Body of pancreas (tissue), 4 donors: ENCODE measurements around the gene POLRMT. TPM values are rescaled to one million over a fixed set of nuclear protein-coding genes. Genes with fewer than 3 reads are reported as not detected.

Source experiments
- ATAC-seq: fragments of 150-250 bp; one replicate; pipeline ENCODE4 v1.9.1; 2016
- DNase-seq, 4 donors: peaks; one replicate each; pipeline ENCODE4 v3.0.0-alpha.2; 2019
- H3K27ac ChIP-seq, 4 donors: fragments of 200-600 bp; sonication (generic); 1 replicate in 3 of 4; 2 replicates in 1 of 4; pipeline versions ENCODE4 v1.5.1 to v1.6.1; 2016 to 2019; ENCODE audit warnings: mild to moderate bottlenecking in 1 of 4, mixed read lengths in 1 of 4, moderate library complexity in 1 of 4
- H3K27me3 ChIP-seq, 2 donors: fragments of 200-600 bp; sonication (generic); one replicate each; pipeline ENCODE4 v1.6.0; 2016; ENCODE audit warnings: mild to moderate bottlenecking in 1 of 2
- H3K36me3 ChIP-seq, 2 donors: fragments of 200-600 bp; sonication (generic); replicated peaks in 1 of 2; 2 replicates each; pipeline ENCODE4 v1.5.1; 2016; ENCODE audit warnings: low read depth in 2 of 2; ENCODE audit not compliant: insufficient read depth in 1 of 2
- H3K4me1 ChIP-seq: fragments of 200-600 bp; sonication (generic); one replicate; pipeline ENCODE4 v1.6.0; 2016
- H3K4me3 ChIP-seq, 2 donors: fragments of 200-600 bp; sonication (generic); 1 replicate in 1 of 2; 2 replicates in 1 of 2; pipeline ENCODE4 v1.5.1; 2016 to 2019
- H3K9me3 ChIP-seq, 3 donors: fragments of 200-600 bp; sonication (generic); 1 replicate in 2 of 3; 2 replicates in 1 of 3; pipeline ENCODE4 v1.5.1; 2016
- POLR2A ChIP-seq, 3 donors: fragments of 450-650 bp; IDR thresholded peaks; one replicate each; pipeline ENCODE4 v1.6.1; 2016; ENCODE audit warnings: antibody characterized with exemption in 3 of 3, mild to moderate bottlenecking in 2 of 3
- WGBS, 2 donors: methylation state at CpG; one replicate each; pipeline ENCODE4 v1.1.5; 2017; 5-methylcytosine and 5-hydroxymethylcytosine counted together
- intact Hi-C: fragments of 100-400 bp; cut with DNase I; formaldehyde crosslinking; loops from one replicate; pipeline ENCODE4 v1.15.1; 2023
- total RNA-seq, 2 donors: library from RNA; depleted of rRNA; stranded (reverse); fragments of >200 nt; gene quantifications; one replicate each; pipeline ENCODE4 v1.1.0, GENCODE V29; 2016
- TF ChIP-seq, protein P1 (sequence below), 7 experiments: fragments of 450-650 bp in 4 of 7; fragments of 200-600 bp in 3 of 7; sonication (generic) in 3 of 7; IDR thresholded peaks; one replicate each; pipeline ENCODE4 v1.5.1; 2016 to 2019; ENCODE audit warnings: antibody characterized with exemption in 7 of 7

POLRMT gene
- total RNA-seq, 2 donors from 2014 or later = 25.4 to 46.1 TPM

DNA sequence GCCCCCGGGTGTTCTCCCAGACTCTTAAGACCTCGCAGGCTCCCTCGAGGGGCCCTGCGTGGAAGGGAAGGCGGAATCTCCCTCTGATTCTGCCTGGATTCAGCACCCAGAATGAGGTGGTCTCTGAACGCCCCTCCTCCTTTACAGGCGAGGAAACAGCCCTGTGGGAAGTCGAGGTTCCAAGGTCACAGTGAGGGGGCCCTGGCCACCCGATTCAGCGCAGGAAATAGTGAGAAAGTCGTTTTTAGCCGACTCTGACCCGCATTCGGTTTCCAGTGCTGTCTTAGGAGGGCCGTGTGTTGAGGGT is 59.9 kb downstream of the POLRMT start:
- H3K36me3 ChIP-seq = no peaks in the 10 kb centered on the region
- peak overlapping the region; percentile 67 to 96 for H3K4me3 ChIP-seq
- no peaks in the 10 kb centered on the region for H3K27me3 ChIP-seq
- intact Hi-C loops = no loop called here
- DNase-seq (no peak), ATAC-seq (no peak)
- H3K27ac ChIP-seq = peak overlapping the region in 2 of 4 donors; percentile 13 to 83
- TF ChIP-seq, protein P1, sequence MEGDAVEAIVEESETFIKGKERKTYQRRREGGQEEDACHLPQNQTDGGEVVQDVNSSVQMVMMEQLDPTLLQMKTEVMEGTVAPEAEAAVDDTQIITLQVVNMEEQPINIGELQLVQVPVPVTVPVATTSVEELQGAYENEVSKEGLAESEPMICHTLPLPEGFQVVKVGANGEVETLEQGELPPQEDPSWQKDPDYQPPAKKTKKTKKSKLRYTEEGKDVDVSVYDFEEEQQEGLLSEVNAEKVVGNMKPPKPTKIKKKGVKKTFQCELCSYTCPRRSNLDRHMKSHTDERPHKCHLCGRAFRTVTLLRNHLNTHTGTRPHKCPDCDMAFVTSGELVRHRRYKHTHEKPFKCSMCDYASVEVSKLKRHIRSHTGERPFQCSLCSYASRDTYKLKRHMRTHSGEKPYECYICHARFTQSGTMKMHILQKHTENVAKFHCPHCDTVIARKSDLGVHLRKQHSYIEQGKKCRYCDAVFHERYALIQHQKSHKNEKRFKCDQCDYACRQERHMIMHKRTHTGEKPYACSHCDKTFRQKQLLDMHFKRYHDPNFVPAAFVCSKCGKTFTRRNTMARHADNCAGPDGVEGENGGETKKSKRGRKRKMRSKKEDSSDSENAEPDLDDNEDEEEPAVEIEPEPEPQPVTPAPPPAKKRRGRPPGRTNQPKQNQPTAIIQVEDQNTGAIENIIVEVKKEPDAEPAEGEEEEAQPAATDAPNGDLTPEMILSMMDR (IDR thresholded peaks at IDR 0.05) = no peak
- no peak for TF ChIP-seq POLR2A (IDR thresholded peaks at IDR 0.05)
- H3K4me1 ChIP-seq = peaks cover 47% of the 10 kb centered on the region
- WGBS, 2 donors = 3 to 5% methylated on average over 10 to 12 of the region's 15 CpGs
- H3K9me3 ChIP-seq = no peaks in the 10 kb centered on the region

DNA sequence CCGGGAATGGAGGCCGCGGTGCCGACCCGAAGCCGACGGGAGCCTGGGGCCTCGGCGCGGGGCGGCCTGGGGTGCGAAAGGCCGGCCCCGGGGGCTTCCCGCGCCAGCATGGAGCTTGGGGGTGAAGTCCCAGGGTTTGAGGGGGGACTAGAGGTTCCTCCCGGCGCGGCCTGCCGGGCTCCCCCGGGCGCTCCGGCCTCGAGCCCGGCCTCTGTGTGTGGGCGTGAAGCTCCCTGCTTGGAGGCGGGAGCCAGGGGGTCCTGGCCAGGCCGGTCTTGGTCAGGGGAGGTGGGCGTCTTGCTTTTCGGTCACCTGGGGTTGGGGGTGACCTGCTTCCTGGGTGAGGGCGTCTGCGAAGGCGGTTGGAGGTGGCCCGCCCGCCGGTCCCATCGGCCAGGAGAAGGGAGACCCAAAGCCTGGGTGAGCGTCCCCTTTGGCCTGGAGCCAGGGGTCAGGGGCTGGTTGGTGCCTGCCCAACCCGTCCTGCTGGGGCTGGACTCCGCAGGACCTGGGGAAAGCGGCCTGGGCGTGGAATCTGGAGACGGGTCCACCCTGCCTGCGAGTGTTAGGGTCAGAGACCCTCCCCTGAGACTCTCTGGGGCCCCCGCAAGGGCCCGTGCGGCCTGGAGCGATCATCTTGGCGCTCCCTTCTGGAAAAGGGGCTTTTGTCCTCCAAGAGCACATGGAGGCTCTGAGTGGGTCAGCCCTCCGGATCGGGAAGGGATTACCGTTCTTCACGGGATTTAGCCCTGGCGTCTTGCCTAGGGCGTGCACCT is 60.4 kb downstream of the POLRMT start:
- peak; percentile 39 to 63 (median 55) for DNase-seq
- Histone ChIP-seq H3K9me3 (no peaks in the 10 kb centered on the region), H3K27me3 (no peaks in the 10 kb centered on the region), H3K4me3 (peak overlapping the region; percentile 67 to 96), H3K36me3 (no peaks in the 10 kb centered on the region), H3K4me1 (peaks cover 47% of the 10 kb centered on the region), H3K27ac (peak overlapping the region; percentile 67 to 94 (median 77))
- intact Hi-C loops = no loop called here
- 0% methylated on average over 43 of the region's 55 CpGs; no CpG with 5 or more reads in 1 of the 2 donors for WGBS, 2 donors
- no peak for TF ChIP-seq POLR2A (IDR thresholded peaks at IDR 0.05)
- TF ChIP-seq, protein P1 (IDR thresholded peaks at IDR 0.05) = no peak
- no peak for ATAC-seq

DNA sequence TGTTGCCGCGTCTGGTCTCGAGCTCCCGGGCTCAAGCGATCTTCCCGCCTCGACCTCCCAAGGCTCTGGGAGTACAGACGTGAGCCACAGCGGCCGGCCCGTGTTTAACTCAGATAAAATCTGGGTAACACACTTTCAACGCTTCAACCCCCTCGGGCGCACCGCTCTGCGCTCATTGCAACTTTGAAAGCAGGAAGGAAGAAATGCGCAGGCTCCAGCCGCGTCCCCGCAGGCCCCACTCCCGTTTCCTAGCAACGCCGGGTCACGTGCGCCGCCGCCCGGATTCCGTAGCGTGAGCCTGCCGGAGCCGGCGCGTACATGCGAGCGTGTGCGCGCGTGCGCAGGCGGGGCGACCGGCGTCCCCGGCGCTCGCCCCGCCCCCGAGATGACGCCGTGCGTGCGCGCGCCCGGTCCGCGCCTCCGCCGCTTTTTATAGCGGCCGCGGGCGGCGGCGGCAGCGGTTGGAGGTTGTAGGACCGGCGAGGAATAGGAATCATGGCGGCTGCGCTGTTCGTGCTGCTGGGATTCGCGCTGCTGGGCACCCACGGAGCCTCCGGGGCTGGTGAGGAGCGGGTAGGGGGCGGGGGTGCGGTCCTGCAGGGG is 61.1 kb downstream of the POLRMT start, which contains the start of gene BSG:
TSS of gene BSG (plus strand) at position 457 of the 603 bp plus-strand sequence. CDS start at position 496, 39 bp downstream.
- Histone ChIP-seq H3K27me3 (no peaks in the 10 kb centered on the region), H3K4me1 (peaks cover 47% of the 10 kb centered on the region), H3K9me3 (no peaks in the 10 kb centered on the region), H3K4me3 (peak within 1 kb of the TSS; percentile 67 to 96), H3K36me3 (no peaks in the 10 kb centered on the region), H3K27ac (peak within 1 kb of the TSS; percentile 67 to 94 (median 77))
- DNase-seq = peak; percentile 98 to 99 (median 98)
- peak; percentile 92 for ATAC-seq
- TF ChIP-seq, protein P1 (IDR thresholded peaks at IDR 0.05) = peak in 1 of 7 experiments; percentile 18
- peak; percentile 97 for TF ChIP-seq POLR2A (IDR thresholded peaks at IDR 0.05)
- WGBS, 2 donors = 0% methylated on average over 14 to 76 of the region's 79 CpGs
- intact Hi-C loops = no loop called here

DNA sequence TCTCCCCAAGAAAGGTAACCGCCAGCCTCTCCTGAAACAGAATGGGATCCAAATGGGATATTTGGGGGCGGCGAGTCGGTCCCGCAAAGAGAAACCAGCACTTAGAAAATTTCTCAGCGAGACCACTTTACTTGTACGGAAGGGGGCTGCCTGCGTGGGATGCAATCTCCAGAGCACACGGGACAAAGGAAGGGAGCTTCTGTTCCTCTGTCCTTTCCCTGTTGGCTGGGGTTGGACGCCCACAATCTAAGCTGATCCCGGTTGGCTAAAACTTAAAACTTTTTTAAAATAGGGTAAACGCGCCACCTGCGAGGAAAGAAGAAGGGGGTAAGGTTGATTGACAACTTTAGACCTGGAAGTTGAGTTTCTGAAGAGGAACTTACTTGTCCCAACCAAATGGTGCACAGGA is 61.8 kb downstream of the POLRMT start:
- Histone ChIP-seq H3K4me1 (peaks cover 42% of the 10 kb centered on the region), H3K36me3 (no peaks in the 10 kb centered on the region), H3K4me3 (peak overlapping the region in 1 of 2 donors; percentile 27), H3K27ac (peak overlapping the region; percentile 4 to 94 (median 77)), H3K27me3 (no peaks in the 10 kb centered on the region), H3K9me3 (no peaks in the 10 kb centered on the region)
- peak in 1 of 4 donors; percentile 25 for DNase-seq
- TF ChIP-seq, protein P1 (IDR thresholded peaks at IDR 0.05) = no peak
- TF ChIP-seq POLR2A (IDR thresholded peaks at IDR 0.05) = no peak
- WGBS, 2 donors = 0 to 3% methylated on average over 10 to 14 of the region's 14 CpGs
- intact Hi-C loops = no loop called here
- no peak for ATAC-seq
